Mesothelial cell of epicardium (in vitro differentiated cells): Measurements from ENCODE around the gene CCR7. TPM values are rescaled to one million over a fixed set of nuclear protein-coding genes. Genes with fewer than 3 reads are reported as not detected.

ENCODE experiments used
- DNase-seq, 2 experiments: peaks; one replicate each; pipeline ENCODE4 v3.0.0; 2021; ENCODE audit warnings: low spot score in 2 of 2; ENCODE audit not compliant: unreplicated experiment in 2 of 2
- H3K27ac Mint-ChIP-seq: 2 replicates; pipeline ENCODE4 v1.8.0; 2021; ENCODE audit warnings: mixed read lengths
- H3K27me3 Mint-ChIP-seq: 2 replicates; pipeline ENCODE4 v1.8.0; 2021; ENCODE audit warnings: low read depth, mixed read lengths
- H3K36me3 Mint-ChIP-seq: 2 replicates; pipeline ENCODE4 v1.8.0; 2021; ENCODE audit warnings: mixed read lengths
- H3K4me1 Mint-ChIP-seq: 2 replicates; pipeline ENCODE4 v1.8.0; 2021; ENCODE audit warnings: mixed read lengths
- H3K4me3 Mint-ChIP-seq: 2 replicates; pipeline ENCODE4 v1.8.0; 2021; ENCODE audit warnings: mild to moderate bottlenecking, moderate library complexity, mixed read lengths
- H3K9me3 Mint-ChIP-seq: 2 replicates; pipeline ENCODE4 v1.8.0; 2021; ENCODE audit warnings: mixed read lengths
- CTCF ChIP-seq: fragments of 200-600 bp; sonication (generic); IDR thresholded peaks from one replicate; pipeline ENCODE4 v1.5.0; 2021; ENCODE audit warnings: antibody characterized with exemption; ENCODE audit not compliant: unreplicated experiment
- total RNA-seq: library from RNA; stranded (reverse); gene quantifications from 3 replicates; pipeline ENCODE4 v1.2.1, GENCODE V29; 2021

CCR7 gene
- total RNA-seq, 1 donor from 2014 or later = 0.09 TPM

- H3K9me3 Mint-ChIP-seq = no peaks in the 10 kb centered on the region
- H3K4me1 Mint-ChIP-seq = peaks cover 26% of the 10 kb centered on the region
- H3K4me3 Mint-ChIP-seq = no peak overlapping the region
- no peak for TF ChIP-seq CTCF
- H3K36me3 Mint-ChIP-seq = no peaks in the 10 kb centered on the region
- H3K27me3 Mint-ChIP-seq = peaks cover 3% of the 10 kb centered on the region
- no peak for DNase-seq
- no peak overlapping the region for H3K27ac Mint-ChIP-seq
Observed at GRCh38 chr17:40605306-40605705, 40.0 kb upstream of the CCR7 start.

- H3K4me1 Mint-ChIP-seq = peaks cover 26% of the 10 kb centered on the region
- no peaks in the 10 kb centered on the region for H3K9me3 Mint-ChIP-seq
- no peak for DNase-seq
- no peak overlapping the region for H3K27ac Mint-ChIP-seq
- no peak overlapping the region for H3K4me3 Mint-ChIP-seq
- no peaks in the 10 kb centered on the region for H3K27me3 Mint-ChIP-seq
- no peak for TF ChIP-seq CTCF
- no peaks in the 10 kb centered on the region for H3K36me3 Mint-ChIP-seq
Observed at GRCh38 chr17:40604327-40605080, 39.2 kb upstream of the CCR7 start.

- H3K36me3 Mint-ChIP-seq = no peaks in the 10 kb centered on the region
- H3K9me3 Mint-ChIP-seq = no peaks in the 10 kb centered on the region
- H3K27ac Mint-ChIP-seq = no peak overlapping the region
- DNase-seq = no peak
- peaks cover 20% of the 10 kb centered on the region for H3K4me1 Mint-ChIP-seq
- TF ChIP-seq CTCF = no peak
- no peaks in the 10 kb centered on the region for H3K27me3 Mint-ChIP-seq
- H3K4me3 Mint-ChIP-seq = no peak overlapping the region
Observed at GRCh38 chr17:40602445-40603443, 37.5 kb upstream of the CCR7 start.

GRCh38 chr17:40600486-40601046 is 35.3 kb upstream of the CCR7 start:
- no peak for TF ChIP-seq CTCF
- no peak overlapping the region for H3K27ac Mint-ChIP-seq
- DNase-seq = no peak
- no peaks in the 10 kb centered on the region for H3K9me3 Mint-ChIP-seq
- no peak overlapping the region for H3K4me3 Mint-ChIP-seq
- peaks cover 5% of the 10 kb centered on the region for H3K4me1 Mint-ChIP-seq
- H3K36me3 Mint-ChIP-seq = no peaks in the 10 kb centered on the region
- H3K27me3 Mint-ChIP-seq = no peaks in the 10 kb centered on the region

GRCh38 chr17:40599468-40599763 is 34.1 kb upstream of the CCR7 start:
- peaks cover 5% of the 10 kb centered on the region for H3K4me1 Mint-ChIP-seq
- H3K27ac Mint-ChIP-seq = no peak overlapping the region
- no peaks in the 10 kb centered on the region for H3K27me3 Mint-ChIP-seq
- no peak overlapping the region for H3K4me3 Mint-ChIP-seq
- no peaks in the 10 kb centered on the region for H3K36me3 Mint-ChIP-seq
- DNase-seq = no peak
- no peak for TF ChIP-seq CTCF
- no peaks in the 10 kb centered on the region for H3K9me3 Mint-ChIP-seq
